ENCODE data around the gene FGR.

FGR gene

DNA sequence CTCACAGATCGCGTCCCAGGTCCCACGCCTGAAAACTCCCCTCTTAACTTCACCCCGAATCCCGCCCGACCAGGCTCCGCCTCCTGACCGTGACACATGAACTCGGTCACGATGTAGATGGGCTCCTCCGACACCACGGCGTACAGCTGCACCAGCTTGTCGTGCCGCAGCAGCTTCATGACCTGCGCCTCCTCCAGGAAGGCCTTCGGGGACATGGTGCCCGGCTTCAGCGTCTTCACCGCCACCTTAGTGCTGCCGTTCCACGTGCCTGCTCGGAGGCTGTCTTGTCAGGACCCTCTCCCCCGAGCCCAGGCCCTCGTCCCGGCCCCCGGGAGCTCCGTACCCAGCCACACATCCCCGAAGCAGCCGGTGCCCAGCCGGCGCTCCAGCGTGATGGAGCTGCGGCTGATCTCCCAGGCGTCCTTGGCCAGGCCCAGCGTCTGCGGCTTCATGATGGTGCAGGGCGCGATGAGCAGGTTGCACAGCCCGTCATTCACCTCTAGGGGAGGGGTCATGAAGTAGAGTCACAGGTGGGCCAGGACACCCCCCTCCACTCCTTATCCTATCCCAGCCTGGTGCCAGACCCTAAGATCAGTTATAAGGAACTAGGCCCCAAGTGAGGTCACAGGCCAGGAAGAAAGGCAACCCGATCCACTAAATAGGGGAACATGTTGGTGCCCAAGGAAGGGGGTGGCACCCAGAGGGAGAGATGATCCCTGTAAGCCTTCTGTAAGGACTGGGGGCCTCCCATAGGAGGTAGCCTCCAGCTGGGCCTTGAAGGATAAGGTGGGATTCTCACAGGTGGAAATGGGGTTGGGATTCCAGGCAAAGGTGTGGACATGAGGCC is 19.4 kb downstream of the FGR start:
- no peak for DNase-seq

DNA sequence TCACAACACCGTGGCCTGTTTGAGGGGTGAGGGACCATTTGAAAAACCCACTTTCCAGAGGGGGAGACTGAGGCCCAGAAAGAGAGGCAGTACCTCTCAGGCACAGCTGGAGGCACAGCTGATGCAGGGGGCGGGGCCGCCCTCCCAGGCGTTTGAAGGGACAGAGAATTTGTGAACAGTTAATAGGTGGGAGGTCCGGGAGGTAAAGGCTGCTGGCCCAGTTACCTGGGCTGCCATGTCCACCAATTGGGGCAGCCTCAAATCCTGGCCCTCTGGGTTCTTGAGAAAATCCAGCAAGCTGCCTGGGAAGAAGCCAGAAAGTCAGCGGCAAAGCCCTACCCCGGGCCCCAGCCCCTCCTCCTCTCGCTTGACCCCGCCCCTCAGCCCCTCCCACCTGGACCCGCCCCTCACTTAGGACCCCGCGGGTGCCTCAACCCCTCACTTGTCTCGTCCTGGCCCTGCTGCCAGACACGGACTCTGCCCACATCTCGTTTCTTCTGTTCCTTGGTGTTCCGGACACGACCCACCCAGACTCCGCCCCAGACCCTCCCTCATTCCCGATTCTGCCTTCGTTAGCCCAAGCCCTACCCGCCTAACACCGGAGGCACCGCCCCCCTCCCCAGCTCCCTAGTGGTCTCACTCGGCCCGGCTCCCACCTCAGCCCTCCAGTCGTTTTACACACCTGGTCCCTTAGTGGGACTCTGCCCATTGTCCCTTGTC is 20.2 kb downstream of the FGR start:
- no peak for DNase-seq

DNA sequence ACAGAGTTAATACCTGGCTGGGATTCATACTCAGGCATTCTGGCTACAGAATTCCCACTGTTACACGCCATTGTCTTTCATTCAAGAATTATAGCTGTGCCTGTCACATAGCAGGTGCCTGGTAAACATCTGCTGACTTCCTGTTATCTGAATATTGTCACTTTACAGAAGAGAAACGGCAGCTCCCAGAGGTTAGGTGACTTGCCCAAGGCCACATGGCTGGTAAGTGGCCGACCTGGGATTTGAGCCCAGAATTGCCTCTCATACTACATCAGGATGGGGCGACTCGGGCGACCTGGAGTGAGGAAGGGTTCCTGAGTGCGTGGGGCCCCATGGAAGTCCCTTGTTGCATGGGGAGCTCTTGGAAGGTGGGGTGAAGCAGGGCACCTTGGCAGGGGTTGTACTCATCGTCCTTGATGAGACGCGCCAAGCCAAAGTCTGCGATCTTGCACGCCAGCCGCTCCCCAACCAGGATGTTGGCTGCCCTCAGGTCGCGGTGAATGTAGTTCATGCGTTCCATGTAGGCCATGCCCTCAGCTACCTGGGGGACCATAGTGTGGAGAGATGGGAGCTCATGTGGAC is 20.9 kb downstream of the FGR start:
- DNase-seq, result no peak

DNA sequence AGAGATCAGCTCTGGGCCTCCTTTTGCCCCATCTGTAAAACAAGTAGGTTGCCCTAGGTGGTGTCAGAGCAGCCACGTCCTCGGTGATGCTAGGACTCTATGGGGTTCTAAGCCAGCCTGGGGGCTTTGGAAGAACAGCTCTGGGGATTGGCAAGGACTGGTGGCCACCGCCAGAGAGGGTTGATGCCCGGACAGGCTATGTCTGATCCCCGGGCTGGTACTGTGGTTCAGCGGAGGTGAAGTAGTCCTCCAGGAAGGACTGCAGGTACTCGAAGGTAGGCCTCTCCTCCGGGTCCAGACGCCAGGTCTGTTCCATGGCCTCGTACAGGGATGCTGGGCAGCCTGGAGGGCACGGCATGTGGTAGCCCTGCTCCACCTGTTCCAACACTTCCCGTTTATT is 22.3 kb downstream of the FGR start:
- no peak for DNase-seq

DNA sequence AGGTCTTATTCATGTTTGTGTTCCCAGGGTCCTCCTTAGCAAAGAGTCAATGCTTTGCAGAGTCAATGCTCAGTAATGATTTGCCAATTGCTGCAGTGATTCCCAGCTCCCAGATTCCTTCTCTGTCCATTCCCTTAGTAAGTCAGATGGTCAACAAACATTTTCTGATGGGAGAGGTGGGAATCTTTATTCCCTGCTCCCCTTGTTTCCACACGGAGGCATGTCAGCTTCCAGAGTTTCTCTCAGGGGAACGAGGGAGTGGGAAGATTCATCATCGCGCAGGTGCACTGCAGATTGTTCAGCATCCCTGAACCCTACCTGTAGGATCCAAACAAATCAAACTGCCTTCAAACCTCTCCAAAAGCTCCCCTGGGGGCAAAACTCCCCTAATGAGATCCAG is 23.5 kb downstream of the FGR start:
- DNase-seq, result no peak

DNA sequence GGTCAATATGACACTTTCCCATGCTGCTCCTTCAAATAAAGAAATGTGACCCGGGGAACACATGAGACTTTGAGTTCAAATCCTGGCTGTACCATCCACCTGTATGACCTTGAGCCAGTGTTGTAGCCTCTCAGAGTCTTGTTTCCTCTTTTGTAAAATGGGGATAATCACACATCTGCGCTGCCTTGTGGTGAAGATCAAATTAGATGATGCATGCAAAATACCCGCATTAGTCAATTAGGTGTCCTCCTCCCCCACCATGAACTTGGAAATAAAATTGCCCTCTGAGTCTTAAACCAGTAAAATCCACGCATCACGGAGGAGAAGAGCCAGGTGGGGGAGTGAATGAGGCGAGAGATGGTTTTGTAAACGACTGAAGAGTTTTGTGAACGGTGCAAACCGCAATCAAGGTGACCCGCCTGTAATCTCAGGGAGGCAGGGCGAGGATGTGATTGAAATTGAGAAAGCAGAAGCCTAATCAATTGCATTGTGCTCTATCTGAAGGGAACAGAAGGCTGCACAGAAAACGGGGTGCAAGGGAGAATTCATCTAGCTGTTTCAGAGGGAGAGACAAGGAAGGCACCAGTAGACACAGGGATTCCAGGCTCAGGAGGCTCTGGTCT is 25.3 kb downstream of the FGR start:
- no peak for DNase-seq

DNA sequence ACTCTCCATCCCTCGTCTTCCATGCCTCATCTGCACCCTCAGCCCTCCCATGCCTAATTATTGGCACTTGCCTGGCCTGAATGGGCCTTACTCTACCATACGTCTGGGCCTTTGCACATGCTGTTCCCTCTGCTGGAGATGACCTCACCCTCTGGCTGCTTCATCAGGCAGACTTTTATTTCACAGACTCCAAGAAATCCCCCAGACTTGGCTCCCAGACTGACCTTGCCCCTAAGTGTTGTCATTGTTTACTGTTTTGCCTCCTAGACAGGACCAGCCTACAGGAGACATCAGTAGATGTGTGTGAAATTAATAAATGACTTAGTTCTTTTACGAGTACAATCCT is 25.8 kb downstream of the FGR start:
- DNase-seq, result no peak

DNA sequence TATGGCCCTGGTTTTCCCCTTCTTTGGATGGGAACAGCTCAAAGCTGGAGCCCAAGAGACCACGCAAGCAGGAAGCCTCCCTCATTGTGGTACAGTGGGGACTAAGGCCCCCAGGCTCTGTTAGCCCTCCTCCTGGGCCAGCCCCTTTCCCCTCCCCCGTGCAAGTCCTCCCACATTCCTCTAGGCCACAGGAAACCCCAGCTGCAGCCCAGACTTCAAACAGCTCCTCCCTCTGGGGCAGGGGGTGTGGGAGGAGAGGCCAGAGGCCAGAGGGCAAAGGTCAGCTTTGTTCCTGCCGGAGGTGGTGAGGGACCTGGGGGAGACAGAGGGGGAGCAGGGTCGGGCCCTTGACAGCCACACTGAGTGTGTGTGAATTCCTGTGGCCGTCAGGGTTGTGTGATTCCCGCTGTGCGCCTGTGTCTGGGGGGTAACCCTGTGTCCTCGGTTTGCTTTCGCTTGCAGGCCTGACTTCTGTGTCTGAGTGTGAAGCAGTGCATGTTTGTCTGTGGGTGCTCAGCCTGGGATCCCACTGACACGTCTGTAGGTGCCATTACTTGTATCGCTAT is 27.7 kb downstream of the FGR start:
- DNase-seq, result no peak

DNA sequence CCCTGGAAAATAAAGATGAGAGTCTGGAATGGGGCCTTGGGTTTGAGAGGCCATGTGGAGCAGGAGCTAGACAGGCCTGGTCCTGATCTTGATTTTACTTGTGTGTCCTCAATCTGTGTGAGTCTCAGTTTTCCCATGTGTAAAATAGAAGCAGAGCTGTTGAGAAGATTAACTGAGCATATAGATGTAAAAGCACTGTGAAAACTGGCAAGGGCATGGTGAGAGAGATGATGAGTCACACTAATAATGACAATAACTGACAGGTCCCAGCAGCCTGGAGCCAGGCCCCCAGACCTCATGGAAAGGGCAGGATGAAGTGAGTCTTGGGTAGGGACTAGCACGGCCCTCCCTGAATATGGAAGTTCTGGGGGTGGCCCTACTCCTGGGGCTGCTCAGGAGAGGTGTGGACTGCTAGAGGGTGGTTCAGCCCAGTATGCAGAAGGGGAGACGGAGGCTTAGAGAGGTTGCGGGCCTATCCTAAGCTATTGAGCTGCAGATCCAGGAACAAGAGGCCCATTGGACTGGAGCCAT is 28.2 kb downstream of the FGR start:
- DNase-seq, result no peak

DNA sequence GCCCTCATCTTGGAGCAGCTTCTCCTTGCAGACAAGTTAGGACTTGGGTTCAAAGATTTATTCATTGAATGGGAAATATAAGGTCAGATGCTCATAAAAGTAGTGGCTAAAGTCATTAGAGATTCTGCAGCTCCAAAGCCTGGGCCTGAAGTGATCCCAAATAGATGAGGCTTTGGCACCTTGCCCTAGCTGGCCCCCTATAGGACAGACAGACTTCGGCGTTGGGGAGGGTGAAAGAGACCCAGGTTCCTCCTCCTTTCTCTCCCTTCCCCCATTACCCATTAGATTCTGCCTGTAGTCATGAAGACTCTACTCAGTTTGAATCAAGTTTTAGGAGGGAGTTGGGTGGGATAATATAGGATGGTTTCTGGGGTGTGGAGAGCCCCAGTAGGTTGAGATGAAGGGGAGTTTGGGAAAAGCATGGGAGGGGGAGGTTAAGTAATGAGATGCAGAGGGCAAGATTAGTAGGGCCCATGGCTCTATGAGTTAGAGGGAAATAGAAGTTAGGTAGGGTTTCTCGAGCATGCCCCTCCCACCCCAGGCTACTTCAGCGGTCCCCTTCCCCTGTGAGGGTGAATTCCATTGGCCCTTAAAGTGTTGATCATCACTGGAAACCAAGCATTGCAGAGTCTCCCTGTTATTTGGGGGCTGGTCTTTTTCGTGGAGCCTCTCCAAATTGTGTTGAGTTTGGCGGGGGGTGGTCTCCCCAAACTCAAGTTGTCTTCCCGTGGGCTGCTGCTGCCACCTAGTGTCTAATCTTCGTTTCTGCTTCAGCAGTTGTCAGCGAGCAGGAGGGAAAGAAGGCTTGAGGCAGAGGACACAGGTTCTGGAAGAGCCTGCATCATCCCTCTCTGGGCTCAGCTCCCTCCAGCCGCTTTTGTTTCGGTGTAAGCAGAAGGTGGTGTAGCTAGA is 28.9 kb downstream of the FGR start:
- peak in 12 of 14 donors; percentile 11 to 52 (median 36) for DNase-seq

DNA sequence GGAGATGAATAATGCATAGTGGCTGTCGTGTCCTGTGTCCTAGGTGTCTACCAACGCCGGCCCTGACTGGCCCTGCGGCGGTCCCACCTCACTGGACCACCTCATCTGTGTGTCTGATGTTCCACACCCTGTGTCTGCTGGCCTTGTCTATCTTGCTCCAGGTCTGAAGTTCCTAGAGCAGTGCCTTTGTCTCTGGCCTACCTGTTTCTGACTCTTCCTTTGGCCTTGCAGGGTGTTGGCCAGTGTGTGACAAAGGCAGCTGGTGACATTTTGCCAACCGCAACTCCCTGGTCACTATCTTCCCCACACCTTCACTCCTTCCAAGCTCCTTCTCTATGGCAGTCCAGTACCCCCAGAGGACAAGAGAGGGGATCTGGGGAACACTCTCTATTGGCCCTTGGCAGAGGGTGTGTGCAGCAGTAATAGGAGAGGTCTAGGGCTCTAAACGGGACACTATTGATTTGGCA is 29.7 kb downstream of the FGR start:
- no peak for DNase-seq

DNA sequence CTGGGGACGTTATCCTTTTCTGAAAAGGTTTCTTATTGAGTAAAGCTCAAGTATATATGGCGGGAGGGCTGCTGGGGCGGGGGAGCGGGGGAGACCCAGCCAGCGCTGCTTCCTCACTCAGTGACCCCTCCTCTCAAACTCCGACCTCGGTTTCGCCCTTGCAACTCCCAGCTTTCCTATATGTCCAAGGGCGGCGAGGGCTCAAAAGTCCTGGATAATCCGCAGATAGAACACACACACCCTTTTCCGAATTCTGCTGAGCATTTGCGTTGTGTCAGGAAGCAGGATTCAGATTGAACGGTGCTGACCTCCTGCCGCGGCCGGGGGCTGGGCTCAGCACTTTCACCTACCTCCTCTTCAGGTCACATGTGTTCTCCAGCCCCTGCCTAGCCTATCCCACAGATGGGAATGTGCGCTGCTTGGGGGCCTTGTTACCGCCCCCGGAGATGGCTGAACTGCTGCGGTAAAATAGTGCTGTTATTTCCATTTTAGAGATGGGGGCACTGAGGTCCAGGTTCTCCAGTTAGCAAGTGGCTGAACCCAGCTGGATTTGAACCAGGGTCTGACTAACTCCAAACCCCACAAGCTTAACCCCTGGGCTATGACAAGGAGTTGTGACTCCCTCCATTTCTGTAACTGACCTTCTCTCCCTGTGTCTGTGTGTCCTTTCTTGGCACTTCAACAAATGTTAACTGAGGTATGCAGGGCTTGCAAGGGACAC is 30.2 kb downstream of the FGR start:
- no peak for DNase-seq

DNA sequence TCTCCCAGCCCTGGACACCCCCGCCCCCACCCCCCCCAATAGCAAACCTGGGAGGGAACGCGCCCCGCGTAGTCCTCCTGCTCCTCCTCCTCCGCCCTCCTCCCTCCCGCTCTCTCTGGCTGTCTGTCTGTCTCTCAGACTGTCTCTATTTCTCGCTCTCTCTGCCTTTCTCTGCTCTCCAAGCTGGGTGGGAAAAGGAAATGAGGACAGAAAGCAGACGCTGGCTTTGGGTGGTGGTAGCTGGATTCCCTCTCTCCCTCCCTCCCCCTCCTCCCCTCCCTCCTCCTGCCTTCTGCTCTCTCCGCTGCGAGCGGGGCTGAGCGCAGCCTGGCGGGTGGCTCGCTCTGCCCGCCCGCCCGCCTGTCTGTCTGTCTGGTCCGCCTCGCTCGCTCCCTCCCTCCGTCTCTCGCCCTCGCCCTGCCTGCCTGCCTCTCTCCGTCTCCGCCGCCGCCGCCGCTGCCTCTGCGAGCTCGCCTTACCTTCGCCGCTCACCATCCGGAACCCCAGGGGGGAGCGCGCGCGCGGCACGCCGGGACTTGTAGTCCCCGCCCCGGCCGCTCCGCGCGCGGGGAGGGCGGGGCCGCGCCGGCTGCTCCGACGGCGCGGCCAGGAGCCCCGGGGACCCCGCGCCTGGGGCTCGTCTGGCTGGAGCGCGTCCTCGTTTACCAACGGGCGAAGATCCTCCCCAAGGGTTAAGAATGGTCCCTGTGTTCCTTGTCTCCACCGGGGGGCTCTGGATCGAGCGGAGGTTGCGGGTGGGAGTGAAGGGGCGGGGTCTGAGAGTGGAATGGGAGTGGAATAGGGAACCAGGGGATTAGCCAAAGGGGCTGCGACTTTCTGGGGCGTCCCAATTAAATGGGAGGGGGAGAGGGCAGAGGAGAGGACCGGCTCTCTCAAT is 31.1 kb downstream of the FGR start, which contains the start of gene AHDC1:
Gene AHDC1 (minus strand): TSS at position 464 of the 898 bp plus-strand sequence. CDS start 52,029 bp downstream, outside the sequence.
- DNase-seq, result peak; percentile 26 to 88 (median 78)

DNA sequence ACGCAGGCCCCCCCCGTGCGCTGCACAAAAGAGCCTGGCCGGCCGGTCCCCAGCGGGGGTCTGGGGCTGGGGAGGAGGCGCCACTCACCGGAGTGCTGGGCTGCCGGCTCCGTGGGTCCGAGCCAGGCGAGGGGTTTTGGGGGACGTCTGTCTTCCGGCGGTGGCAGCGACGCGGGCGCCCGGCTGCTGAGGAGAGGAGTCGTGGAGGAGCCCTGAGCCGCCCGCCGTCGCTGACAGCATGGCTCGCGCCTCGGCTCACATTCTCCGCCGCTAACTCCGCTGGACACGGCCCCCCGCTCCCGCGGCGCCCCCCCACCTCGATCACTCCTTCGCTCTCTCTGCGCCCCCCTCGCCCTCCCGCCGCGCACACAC is 31.7 kb downstream of the FGR start:
- DNase-seq, result peak in 1 of 14 donors; percentile 24

DNA sequence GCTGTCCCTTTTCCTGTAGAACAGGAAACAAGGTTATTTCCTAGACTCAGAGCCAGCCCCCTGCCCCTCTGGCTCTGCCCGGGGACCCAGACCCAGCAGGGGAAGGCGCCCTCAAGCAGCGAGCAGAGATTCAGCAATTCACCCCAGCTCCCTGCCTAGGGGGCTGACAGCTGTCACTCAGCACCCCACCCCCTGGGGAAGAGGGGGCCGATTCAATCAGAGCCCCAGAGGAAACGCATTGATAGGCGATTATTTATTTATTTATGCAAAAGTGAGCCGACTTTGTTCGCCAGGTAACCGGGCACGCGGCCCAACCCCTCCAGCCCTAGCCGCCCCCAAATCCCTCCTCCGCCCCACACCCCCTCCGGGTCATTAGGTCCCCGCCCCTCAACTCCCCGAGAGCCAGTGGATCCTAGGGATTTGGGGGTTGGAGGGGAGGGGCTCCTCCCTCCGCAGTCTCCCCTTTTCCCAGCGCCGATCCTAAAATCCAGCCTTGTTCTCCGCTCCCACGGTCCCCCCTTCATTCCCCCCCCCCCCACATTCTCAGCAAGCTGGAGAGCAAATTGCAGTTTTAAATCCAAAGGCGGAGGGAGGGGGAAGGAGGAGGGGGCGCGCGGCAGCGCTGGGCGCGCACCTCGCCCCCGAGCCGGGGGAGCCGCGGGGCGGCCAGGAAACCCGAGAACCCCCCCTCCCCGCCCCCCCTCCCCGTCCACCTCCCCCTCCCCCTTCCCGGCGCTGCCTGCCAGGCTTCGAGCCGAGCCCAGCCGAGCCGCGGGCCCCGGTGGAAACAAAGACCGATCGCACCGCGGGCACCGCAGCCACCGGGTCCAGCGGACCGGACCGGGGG is 32.3 kb downstream of the FGR start:
- peak in 7 of 14 donors; percentile 30 to 82 (median 54) for DNase-seq

DNA sequence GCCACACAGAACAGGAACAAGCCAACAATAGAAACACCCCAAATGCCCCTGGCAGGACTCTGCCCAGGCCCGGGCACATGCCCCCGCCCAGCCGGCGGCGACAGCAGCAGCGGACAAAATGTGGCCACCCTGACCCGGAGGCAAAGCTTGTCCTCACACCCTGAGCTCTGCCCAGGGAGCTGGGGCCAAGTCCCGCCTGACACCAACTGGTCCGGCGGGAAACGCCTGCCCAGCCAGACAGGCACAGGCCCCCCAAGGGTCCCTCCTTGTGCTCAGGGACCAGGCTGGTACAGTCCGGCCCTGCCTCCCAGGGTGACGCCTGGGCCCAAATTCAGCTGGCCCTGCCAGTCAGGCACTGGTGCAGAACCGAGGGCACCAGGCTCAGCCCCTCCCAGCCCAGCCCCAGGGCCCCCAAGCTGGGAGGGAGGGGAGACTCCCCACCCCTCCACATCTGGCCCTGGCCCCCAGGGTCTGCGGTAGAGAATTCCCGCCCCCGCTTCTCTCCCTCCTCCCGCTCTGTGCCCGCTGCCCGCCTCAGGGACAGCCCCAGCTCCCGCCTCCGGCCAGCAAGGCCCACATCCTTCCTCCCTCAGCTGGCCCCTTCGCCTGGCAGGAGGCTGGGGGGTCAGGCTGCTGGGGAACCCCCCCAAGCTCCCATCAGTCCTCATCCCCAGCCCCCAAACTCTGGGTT is 33.1 kb downstream of the FGR start:
- DNase-seq, result peak in 12 of 14 donors; percentile 31 to 87 (median 78)

DNA sequence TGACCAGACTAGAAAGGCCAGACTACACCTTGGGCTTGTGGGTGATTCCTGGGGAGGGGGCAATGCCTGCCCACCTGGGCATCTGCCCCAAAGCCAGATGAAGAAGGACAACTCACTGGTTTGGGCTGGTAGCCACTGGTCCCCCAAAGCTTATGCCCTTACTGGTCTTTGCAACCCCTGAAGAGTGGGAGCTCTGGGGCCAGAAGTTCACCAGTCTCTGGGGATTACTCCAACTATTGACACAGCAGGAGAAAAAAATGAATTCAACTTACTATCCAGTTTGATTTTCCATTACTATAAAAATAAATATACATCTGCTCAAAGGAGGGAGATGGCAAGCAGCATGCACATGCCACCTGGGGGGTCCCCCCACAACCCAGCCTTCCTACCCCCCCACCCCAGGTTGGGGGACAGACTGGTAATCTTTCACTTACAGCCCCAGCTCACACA is 33.6 kb downstream of the FGR start:
- no peak for DNase-seq

All from C1 segment of cervical spinal cord (tissue), 14 donors.